Measurements from ENCODE around the gene NARF.
A peak's percentile ranks its signal among the peaks of the same experiment; 100 is the strongest.
"Not testable (repeated sequence)": the region's sequence is repeated elsewhere in the genome, so short reads cannot be mapped to it uniquely, and the experiment has no call there.

Gene NARF

DNA sequence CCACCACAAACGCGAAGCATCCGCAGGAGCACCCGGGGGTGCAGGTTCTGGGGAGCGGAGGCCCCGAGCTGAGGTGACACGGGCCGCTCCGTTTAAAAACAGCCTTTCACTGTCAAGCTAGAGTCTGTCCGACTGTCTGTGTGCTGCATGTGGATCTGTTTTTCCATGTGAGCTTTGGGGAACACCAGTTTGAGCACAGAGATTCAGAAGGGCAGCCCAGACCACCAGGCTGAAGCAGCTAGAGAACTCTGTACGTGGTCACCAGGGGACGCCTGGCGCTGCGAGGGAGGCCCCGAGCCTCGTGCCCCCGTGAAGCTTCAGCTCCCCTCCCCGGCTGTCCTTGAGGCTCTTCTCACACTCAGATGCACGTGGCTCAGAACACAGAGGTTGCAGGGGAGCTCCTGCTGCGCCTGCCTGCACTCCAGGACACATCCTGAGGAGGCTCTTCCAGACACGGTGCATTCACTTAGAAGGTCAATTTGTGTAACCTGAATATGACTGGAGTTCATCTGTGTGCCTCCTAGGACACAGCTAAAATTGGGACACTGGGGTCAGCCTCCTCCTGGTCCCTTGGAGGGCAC lies 45.3 kb downstream of the NARF start:
- DNase-seq, result no peak

- DNase-seq, result no peak
Measured at GRCh38 chr17:82505296-82505695, 46.8 kb downstream of the NARF start.

GRCh38 chr17:82506402-82506801 lies 47.9 kb downstream of the NARF start:
- DNase-seq, result peak; percentile 25

DNA sequence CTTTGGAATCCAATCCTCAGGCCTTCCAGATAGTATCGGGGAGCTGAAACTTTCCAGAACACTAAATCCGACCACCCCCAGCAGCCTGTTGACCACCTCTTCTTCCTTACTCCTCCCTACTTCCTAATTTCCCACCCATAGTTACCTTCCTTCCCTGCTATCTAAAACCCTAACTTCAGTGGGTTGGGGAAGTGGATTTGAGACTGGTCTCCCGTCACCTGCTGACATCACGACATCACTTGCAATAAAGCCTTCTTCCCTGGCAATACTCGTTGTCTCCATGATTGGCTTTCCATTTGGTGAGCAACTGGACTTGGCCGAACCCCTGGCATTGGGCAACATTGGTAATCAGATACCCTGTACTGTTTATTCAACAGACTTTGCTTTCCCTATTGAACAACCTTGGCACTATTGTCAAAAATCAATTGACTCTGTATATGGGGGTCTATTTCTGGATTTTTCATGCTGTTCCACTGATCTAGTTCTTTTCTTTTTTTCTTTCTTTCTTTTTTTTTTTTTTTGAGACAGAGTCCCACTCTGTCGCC lies 49.2 kb downstream of the NARF start:
- no peak for DNase-seq

DNA sequence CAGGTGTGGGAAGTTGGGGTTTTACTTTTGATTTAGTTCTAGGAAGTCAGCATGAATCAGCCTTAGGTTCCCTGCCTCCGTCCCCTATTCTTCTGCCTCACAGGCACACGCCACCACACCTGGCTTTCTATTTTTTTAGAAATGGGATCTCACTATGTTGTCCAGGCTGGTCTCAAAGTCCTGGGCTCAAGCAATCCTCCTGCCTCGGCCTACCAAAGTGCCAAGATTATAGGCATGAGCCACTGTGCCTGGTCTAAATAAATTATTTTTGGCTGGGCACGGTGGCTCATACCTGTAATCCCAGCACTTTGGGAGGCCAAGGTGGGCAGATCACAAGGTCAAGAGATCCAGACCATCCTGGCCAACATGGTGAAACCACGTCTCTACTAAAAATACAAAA lies 53.1 kb downstream of the NARF start:
- not testable (repeated sequence) for DNase-seq

GRCh38 chr17:82513864-82514263 lies 55.3 kb downstream of the NARF start:
- not testable (repeated sequence) for DNase-seq

- peak; percentile 62 for DNase-seq
Measured at GRCh38 chr17:82517230-82517865, 58.8 kb downstream of the NARF start.

GRCh38 chr17:82518826-82519810 lies 60.6 kb downstream of the NARF start, which contains the start of gene FOXK2:
TSS of gene FOXK2 (plus strand) at chr17:82519732. CDS start at chr17:82519889, 157 bp downstream.
- DNase-seq, result peak; percentile 98

DNA sequence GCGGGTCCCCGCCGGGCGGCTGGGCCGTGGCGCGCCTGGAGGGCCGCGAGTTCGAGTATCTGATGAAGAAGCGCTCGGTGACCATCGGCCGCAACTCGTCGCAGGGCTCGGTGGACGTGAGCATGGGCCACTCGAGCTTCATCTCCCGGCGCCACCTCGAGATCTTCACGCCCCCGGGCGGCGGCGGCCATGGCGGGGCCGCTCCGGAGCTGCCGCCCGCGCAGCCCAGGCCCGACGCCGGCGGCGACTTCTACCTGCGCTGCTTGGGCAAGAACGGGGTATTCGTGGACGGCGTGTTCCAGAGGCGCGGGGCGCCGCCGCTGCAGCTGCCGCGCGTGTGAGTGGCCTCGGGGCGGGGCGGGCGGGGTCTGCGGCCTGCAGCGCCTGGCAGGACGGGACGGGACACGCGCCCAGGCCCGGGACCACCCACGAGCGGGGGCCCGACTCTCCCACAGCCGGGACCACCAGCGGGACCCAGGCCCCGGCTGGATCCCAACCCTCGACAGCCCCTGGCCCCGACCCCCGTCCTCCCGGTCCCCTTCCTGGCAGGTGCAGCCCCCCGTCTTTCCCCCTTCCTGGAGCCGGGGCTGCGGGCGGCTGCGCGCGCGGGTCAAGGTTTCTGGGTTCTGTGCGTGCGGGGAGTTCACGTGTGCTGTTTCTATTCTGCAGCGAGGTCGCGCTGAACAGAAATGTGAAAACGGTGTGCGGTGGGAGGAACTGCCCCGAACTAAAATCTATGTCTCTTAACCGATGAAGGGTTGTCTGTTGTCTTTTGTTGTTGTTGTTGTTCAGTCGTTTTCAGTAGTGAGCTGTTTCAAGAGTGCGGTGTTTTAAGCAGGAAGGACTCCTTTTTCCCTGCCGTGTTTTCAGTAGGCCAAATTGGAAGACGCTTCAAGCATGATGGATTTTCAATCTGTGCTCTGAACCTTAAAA lies 61.7 kb downstream of the NARF start:
- peak; percentile 70 for DNase-seq

- peak; percentile 89 for DNase-seq
Measured at GRCh38 chr17:82524540-82524939, 66.0 kb downstream of the NARF start.

- DNase-seq, result no peak
Measured at GRCh38 chr17:82525712-82526111, 67.2 kb downstream of the NARF start.

GRCh38 chr17:82527898-82528297 lies 69.4 kb downstream of the NARF start:
- no peak for DNase-seq

DNA sequence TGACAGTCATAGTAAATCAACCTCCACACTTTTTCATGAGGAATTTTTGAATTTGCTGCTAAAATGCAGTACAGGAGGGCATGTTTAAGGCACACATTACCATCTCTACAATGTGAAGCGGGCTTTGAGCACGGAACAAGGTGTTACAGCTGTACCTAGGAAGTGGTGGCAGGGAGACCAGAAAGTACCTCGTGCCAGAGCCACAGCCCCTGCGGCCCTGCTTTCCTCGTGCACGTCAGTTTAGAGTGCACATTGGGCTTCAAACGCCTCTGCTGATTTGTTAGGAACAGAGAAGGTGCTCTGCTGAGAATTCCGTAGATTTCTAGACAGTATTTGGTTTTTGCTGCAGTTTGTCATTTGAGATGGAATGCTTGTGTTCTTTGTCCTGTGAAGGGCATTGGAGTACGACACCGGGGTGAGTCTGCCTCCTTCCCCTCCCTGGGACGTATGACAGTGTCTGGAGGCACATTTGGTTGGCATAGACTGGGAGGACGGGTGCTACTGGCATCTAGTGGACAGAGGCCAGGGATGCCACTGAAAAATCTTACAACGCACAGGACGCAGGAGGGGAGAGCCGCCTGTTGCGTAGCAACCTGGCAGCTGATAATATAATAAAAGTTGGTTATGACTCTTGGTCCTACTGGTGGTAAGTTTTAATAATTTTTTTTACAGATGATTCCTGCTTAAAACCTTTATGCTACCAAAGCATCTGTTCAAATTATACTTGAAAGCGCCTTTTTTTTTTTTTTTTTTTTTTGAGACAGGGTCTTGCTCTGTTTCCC lies 70.1 kb downstream of the NARF start:
- peak; percentile 64 for DNase-seq

DNA sequence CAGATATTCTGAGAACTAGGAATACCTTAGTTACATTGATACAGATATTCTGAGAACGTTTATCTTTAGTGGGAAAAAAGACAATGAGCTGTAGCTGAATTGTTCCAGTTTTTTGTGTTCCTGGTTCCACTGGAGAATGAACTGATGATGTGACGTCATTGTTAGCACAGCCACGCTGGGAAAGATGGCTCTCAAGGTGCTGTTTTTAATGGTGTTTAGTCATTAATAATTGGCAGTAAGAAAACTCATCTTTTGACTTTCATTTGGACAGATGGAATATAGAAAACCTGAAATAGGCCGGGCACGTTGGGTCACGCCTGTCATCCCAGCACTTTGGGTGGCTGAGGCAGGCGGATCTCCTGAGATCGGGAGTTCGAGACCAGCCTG lies 71.4 kb downstream of the NARF start:
- DNase-seq, result no peak

DNA sequence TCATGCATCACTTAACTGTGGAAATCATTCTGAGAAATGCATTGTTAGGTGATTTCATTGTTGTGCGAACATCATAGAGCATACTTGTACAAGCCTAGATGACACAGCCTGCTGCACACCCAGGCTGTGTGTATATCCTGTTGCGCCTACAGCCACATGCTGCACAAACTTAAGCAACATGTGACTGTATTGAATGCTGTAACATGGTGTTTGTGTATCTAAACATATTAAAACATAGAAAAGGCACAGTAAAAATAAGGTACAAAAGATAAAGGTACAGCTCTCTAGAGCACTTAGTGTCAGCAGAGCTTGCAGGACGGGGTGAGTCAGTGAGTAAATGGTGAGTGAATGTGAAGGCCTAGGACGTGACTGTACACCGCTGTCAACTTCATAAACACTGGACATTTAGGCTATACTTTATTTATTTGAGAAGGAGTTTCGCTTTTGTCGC lies 72.9 kb downstream of the NARF start:
- no peak for DNase-seq

- peak; percentile 38 for DNase-seq
Measured at GRCh38 chr17:82534401-82534812, 75.9 kb downstream of the NARF start.

- DNase-seq, result no peak
Measured at GRCh38 chr17:82536512-82537201, 78.1 kb downstream of the NARF start.

DNA sequence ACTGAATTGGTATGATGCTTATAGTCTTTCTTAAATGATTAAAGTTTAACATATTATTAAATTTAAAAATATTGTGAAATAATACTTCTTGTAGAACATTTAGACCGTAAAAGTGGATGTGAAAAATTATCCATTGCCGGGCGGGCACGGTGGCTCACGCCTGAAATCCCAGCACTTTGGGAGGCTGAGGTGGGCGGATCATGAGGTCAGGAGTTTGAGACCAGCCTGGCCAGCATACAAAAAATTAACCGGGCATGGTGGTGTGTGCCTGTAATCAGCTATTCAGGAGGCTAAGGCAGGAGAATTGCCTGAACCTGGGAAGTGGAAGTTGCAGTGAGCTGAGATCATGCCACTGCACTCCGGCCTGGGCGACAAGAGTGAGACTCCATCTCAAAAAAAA lies 78.7 kb downstream of the NARF start:
- not testable (repeated sequence) for DNase-seq

DNA sequence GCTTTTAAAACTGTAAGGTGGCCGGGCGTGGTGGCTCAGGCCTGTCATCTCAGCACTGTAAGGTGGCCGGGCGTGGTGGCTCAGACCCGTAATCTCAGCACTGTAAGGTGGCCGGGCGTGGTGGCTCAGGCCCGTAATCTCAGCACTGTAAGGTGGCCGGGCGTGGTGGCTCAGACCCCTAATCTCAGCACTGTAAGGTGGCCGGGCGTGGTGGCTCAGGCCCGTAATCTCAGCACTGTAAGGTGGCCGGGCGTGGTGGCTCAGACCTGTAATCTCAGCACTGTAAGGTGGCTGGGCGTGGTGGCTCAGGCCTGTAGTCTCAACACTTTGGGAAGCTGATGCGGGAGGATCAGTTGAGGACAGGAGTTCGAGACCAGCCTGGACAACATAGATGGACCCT lies 80.5 kb downstream of the NARF start:
- DNase-seq, result not testable (repeated sequence)
